SK-N-SH (cell line): ENCODE measurements around the gene CASP8AP2. TPM values are rescaled to one million over a fixed set of nuclear protein-coding genes. Genes with fewer than 3 reads are reported as not detected.

Source experiments
- CTCF ChIA-PET: fragments of 300-600, 350-600 bp; formaldehyde crosslinking; extraction: SDS; loops from one replicate; lab custom pipeline; 2021; lab: Yijun Ruan, JAX
- POLR2A ChIA-PET: fragments of 350-600 bp; sonication (Branson Sonifier 250); formaldehyde crosslinking; extraction: SDS; loops from one replicate; lab custom pipeline; 2020; ENCODE audit warnings: antibody characterized with exemption, inconsistent platforms; lab: Yijun Ruan, JAX
- DNase-seq: peaks from one replicate; pipeline ENCODE4 v3.0.0; 2012
- H2AFZ ChIP-seq: fragments of 200-600 bp; sonication (generic); 2 replicates; pipeline ENCODE4 v1.8.1; 2016; ENCODE audit warnings: antibody characterized with exemption, mild to moderate bottlenecking, low read depth
- H3F3A ChIP-seq: fragments of 200-600 bp; sonication (generic); replicated peaks from 2 replicates; pipeline ENCODE3; 2016; ENCODE audit warnings: antibody characterized with exemption, mild to moderate bottlenecking; ENCODE audit not compliant: insufficient read depth
- H3K27ac ChIP-seq, 2 experiments: fragments of 200-500 bp in 1 of 2; fragments of 200-600 bp in 1 of 2; sonication (Bioruptor generic) in 1 of 2; sonication (generic), shearing (Covaris generic) in 1 of 2; 2 replicates each; pipeline versions ENCODE4 v1.5.1 to v1.6.1; 2014 to 2016; ENCODE audit warnings: low read depth in 2 of 2, inconsistent platforms in 1 of 2, low read length in 1 of 2, mild to moderate bottlenecking in 1 of 2, mixed read lengths in 1 of 2
- H3K27me3 ChIP-seq: fragments of 200-600 bp; sonication (generic), shearing (Covaris generic); 2 replicates; pipeline ENCODE4 v1.6.1; 2016; ENCODE audit warnings: mixed run types; ENCODE audit not compliant: insufficient read depth
- H3K36me3 ChIP-seq, 2 experiments: fragments of 200-500 bp in 1 of 2; fragments of 200-600 bp in 1 of 2; sonication (Bioruptor generic) in 1 of 2; sonication (generic) in 1 of 2; replicated peaks in 1 of 2; 2 replicates each; pipeline versions ENCODE3 to v1.5.1; 2014 to 2016; ENCODE audit warnings: low read length in 1 of 2, mild to moderate bottlenecking in 1 of 2; ENCODE audit not compliant: insufficient read depth in 2 of 2, control insufficient read depth in 1 of 2
- H3K4me1 ChIP-seq, 2 experiments: fragments of 200-500 bp in 1 of 2; fragments of 200-600 bp in 1 of 2; sonication (Bioruptor generic) in 1 of 2; sonication (generic), shearing (Covaris generic) in 1 of 2; 2 replicates each; pipeline versions ENCODE4 v1.5.1 to v1.6.1; 2014 to 2016; ENCODE audit warnings: low read depth in 1 of 2, low read length in 1 of 2, mixed run types in 1 of 2; ENCODE audit not compliant: insufficient read depth in 2 of 2, control insufficient read depth in 1 of 2
- H3K4me2 ChIP-seq: fragments of 200-600 bp; sonication (generic), shearing (Covaris generic); 2 replicates; pipeline ENCODE4 v1.6.1; 2017; ENCODE audit warnings: mixed run types
- H3K4me3 ChIP-seq, 2 experiments: fragments of 200-500 bp in 1 of 2; fragments of 200-600 bp in 1 of 2; sonication (Bioruptor generic) in 1 of 2; sonication (generic), shearing (Covaris generic) in 1 of 2; 2 replicates each; pipeline versions ENCODE4 v1.5.1 to v1.8.1; 2014 to 2016; ENCODE audit warnings: low read depth in 2 of 2, inconsistent platforms in 1 of 2, low read length in 1 of 2, mild to moderate bottlenecking in 1 of 2, mixed read lengths in 1 of 2, moderate library complexity in 1 of 2
- H3K79me2 ChIP-seq: fragments of 200-600 bp; sonication (generic); 2 replicates; pipeline ENCODE4 v1.8.1; 2017; ENCODE audit warnings: mild to moderate bottlenecking; ENCODE audit not compliant: insufficient read depth
- H3K9ac ChIP-seq: fragments of 200-600 bp; sonication (generic); 2 replicates; pipeline ENCODE4 v1.6.1; 2017; ENCODE audit warnings: mixed run types
- H3K9me2 ChIP-seq: fragments of 200-600 bp; sonication (generic); 2 replicates; pipeline ENCODE4 v1.6.1; 2017; ENCODE audit warnings: mixed run types
- H3K9me3 ChIP-seq: fragments of 200-600 bp; sonication (generic); 2 replicates; pipeline ENCODE4 v1.6.1; 2017; ENCODE audit warnings: mixed run types, mild to moderate bottlenecking, moderate library complexity
- H4K20me1 ChIP-seq: fragments of 200-600 bp; sonication (generic); 2 replicates; pipeline ENCODE4 v1.6.1; 2017; ENCODE audit warnings: mild to moderate bottlenecking, mixed run types; ENCODE audit not compliant: insufficient read depth
- CHD2 ChIP-seq: fragments of 150-350 bp; IDR thresholded peaks from 2 replicates; pipeline ENCODE4 v1.6.1; 2018; ENCODE audit warnings: low read length; ENCODE audit not compliant: partially characterized antibody
- ELF1 ChIP-seq: IDR thresholded peaks from 2 replicates; pipeline ENCODE4 v1.4.0; 2012
- EP300 ChIP-seq, 2 experiments: IDR thresholded peaks; 2 replicates each; pipeline versions ENCODE4 v1.4.0 to v1.6.1; 2012; ENCODE audit warnings: borderline replicate concordance in 1 of 2, low read depth in 1 of 2, low read length in 1 of 2
- FOSL2 ChIP-seq: IDR thresholded peaks from 2 replicates; pipeline ENCODE4 v1.4.0; 2012; ENCODE audit warnings: low read depth, mild to moderate bottlenecking, moderate library complexity, borderline replicate concordance
- GABPA ChIP-seq: IDR thresholded peaks from 2 replicates; pipeline ENCODE4 v1.4.0; 2012; ENCODE audit warnings: low read depth, mild to moderate bottlenecking
- MAX ChIP-seq: IDR thresholded peaks from 2 replicates; pipeline ENCODE4 v1.4.0; 2012; ENCODE audit warnings: low read depth
- MEF2A ChIP-seq: IDR thresholded peaks from 2 replicates; pipeline ENCODE4 v1.4.0; 2012; ENCODE audit warnings: low read depth, borderline replicate concordance
- MXI1 ChIP-seq: IDR thresholded peaks from 2 replicates; pipeline ENCODE4 v1.6.1; 2012; ENCODE audit warnings: mild to moderate bottlenecking, low read depth, low read length, improper control_type of control experiment
- POLR2AphosphoS5 ChIP-seq: IDR thresholded peaks from 2 replicates; pipeline ENCODE4 v1.6.1; 2012; ENCODE audit warnings: low read depth, low read length
- RAD21 ChIP-seq: IDR thresholded peaks from 2 replicates; pipeline ENCODE4 v1.6.1; 2012; ENCODE audit warnings: mild to moderate bottlenecking, low read length
- RCOR1 ChIP-seq: fragments of 150-350 bp; IDR thresholded peaks from 2 replicates; pipeline ENCODE4 v1.6.1; 2017; ENCODE audit warnings: antibody characterized with exemption, low read length
- REST ChIP-seq: IDR thresholded peaks from 2 replicates; pipeline ENCODE4 v1.6.1; 2012; ENCODE audit warnings: mild to moderate bottlenecking, low read depth, low read length, moderate library complexity
- RFX5 ChIP-seq: IDR thresholded peaks from 2 replicates; pipeline ENCODE4 v1.6.1; 2012; ENCODE audit warnings: mild to moderate bottlenecking, improper control_type of control experiment, low read length
- SIN3A ChIP-seq: IDR thresholded peaks from 2 replicates; pipeline ENCODE4 v1.6.1; 2012; ENCODE audit warnings: low read depth, mild to moderate bottlenecking, low read length, moderate library complexity, borderline replicate concordance
- SMC3 ChIP-seq: IDR thresholded peaks from 2 replicates; pipeline ENCODE4 v1.6.1; 2012; ENCODE audit warnings: low read depth, low read length, improper control_type of control experiment
- TCF12 ChIP-seq: IDR thresholded peaks from 2 replicates; pipeline ENCODE4 v1.4.0; 2012
- WGBS: methylation state at CpG from one replicate; pipeline ENCODE4 v1.1.6; 2017; ENCODE audit warnings: low lambda C conversion rate; 5-methylcytosine and 5-hydroxymethylcytosine counted together
- polyA plus RNA-seq, 3 experiments: library from polyadenylated mRNA; depleted of rRNA; stranded (reverse); fragments of >200 nt; gene quantifications; 2 replicates each; pipeline ENCODE4 v1.2.3, GENCODE V29; 2012
- small RNA-seq, 7 experiments: library from RNA; depleted of rRNA; stranded (forward); fragments of <200 nt; gene quantifications; one replicate each; pipeline ENCODE3, GENCODE V24; 2012

The CASP8AP2 gene
- polyA plus RNA-seq, 1 of the 3 experiments (the other 2 are of a cell fraction), result 2.8 TPM

GRCh38 chr6:89917216-89917615, 87.5 kb downstream of the CASP8AP2 start:
- no peaks in the 10 kb centered on the region for H3K9me2 ChIP-seq
- no peaks in the 10 kb centered on the region for H4K20me1 ChIP-seq
- no peak overlapping the region for H3K27ac ChIP-seq
- CTCF ChIA-PET, result interaction anchor here (1.0 kb wide), 1 partner anchor 23 kb away, joined by 4 read pairs; no protein-coding TSS in a partner anchor
- no peaks in the 10 kb centered on the region for H3F3A ChIP-seq
- TF ChIP-seq FOSL2 (no peak), SMC3 (no peak), RAD21 (no peak), TCF12 (no peak), RCOR1 (no peak), POLR2AphosphoS5 (no peak), CHD2 (no peak)
- TF ChIP-seq, all 33 proteins: peak for 0
- H3K79me2 ChIP-seq, result no peaks in the 10 kb centered on the region
- no peak overlapping the region for H3K4me2 ChIP-seq
- H3K36me3 ChIP-seq, result no peaks in the 10 kb centered on the region
- no CpG with 5 or more reads among the region's 4 CpGs for WGBS
- H2AFZ ChIP-seq, result no peak overlapping the region
- POLR2A ChIA-PET, result no interaction called here
- H3K9ac ChIP-seq, result no peak overlapping the region
- H3K4me1 ChIP-seq, result no peaks in the 10 kb centered on the region
- no peaks in the 10 kb centered on the region for H3K27me3 ChIP-seq
- H3K9me3 ChIP-seq, result no peaks in the 10 kb centered on the region
- H3K4me3 ChIP-seq, result no peak overlapping the region
- no peak for DNase-seq

- Histone ChIP-seq H3K27me3 (no peaks in the 10 kb centered on the region), H2AFZ (no peak overlapping the region), H3K9me3 (no peaks in the 10 kb centered on the region), H4K20me1 (no peaks in the 10 kb centered on the region), H3K36me3 (no peaks in the 10 kb centered on the region), H3K79me2 (no peaks in the 10 kb centered on the region), H3K27ac (no peak overlapping the region), H3K4me1 (no peaks in the 10 kb centered on the region), H3F3A (no peaks in the 10 kb centered on the region), H3K9ac (no peak overlapping the region), H3K4me2 (no peak overlapping the region), H3K9me2 (no peaks in the 10 kb centered on the region), H3K4me3 (no peak overlapping the region)
- POLR2A ChIA-PET, result no interaction called here
- no peak for DNase-seq
- TF ChIP-seq EP300 (IDR thresholded peaks at IDR 0.05; ENCODE audit: borderline replicate concordance in 1 of 2, low read depth in 1 of 2, low read length in 1 of 2) (no peak), RAD21 (no peak), SIN3A (no peak), REST (no peak), GABPA (no peak), MEF2A (no peak), MXI1 (no peak), MAX (no peak), ELF1 (no peak), FOSL2 (no peak), RFX5 (no peak), SMC3 (no peak)
- no CpG with 5 or more reads among the region's 3 CpGs for WGBS
- CTCF ChIA-PET, result interaction anchor here (1.0 kb wide), 1 partner anchor 23 kb away, joined by 4 read pairs; no protein-coding TSS in a partner anchor
Observed at GRCh38 chr6:89917801-89918366, 88.2 kb downstream of the CASP8AP2 start.

Small RNA genes lying within 50 kb of the gene (small RNA-seq; reads per million reads assigned to genes)
- 0 reads per million in 7 experiments for gene DNAJC19P6
- 0 reads per million in 7 experiments for gene RF00019

Other genes starting within 250 kb of the CASP8AP2 start
- gene LYRM2, start 191.1 kb upstream of the CASP8AP2 start, polyA plus RNA-seq (2012; rRNA removed), result 14.5 and 23.5 TPM in 2 replicates
- 8.5 and 8.9 TPM in 2 replicates for gene MDN1, start 10.1 kb upstream of the CASP8AP2 start, polyA plus RNA-seq (2012; rRNA removed)
- not detected in 2 replicates for gene GJA10, start 64.6 kb downstream of the CASP8AP2 start, polyA plus RNA-seq (2012; rRNA removed)